ENCODE results near the gene TCEAL3. TPM values are rescaled to one million over a fixed set of nuclear protein-coding genes. Genes with fewer than 3 reads are reported as not detected.

TCEAL3 gene
- total RNA-seq, 6 experiments from 2014 or later = 54.3 to 75.5 (median 62.7) TPM

DNA sequence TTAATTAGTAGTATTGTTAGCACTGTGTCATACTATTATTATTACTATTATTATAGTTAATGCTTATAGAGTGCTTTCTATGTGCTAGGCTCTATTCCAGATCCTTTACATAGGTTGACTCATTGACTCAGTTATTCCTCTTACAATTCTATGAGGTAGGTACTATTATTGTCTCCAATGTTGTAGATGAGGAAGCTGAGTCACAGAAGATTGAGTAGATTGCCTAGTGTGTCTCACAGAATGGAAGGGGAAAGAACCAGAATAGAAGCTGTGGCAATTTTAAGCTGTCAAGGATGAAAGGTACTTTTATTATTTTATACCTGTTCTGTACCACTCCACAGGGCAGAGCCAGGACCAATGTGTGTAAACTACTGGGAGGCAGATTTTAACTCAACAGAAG is 19.1 kb downstream of the TCEAL3 start:
- no peak for TF ChIP-seq CTCF (IDR thresholded peaks at IDR 0.05)
- peak overlapping the region; percentile 82 for H3K27ac Mint-ChIP-seq
- H3K36me3 Mint-ChIP-seq (ENCODE audit: low read depth) = peaks cover 5% of the 10 kb centered on the region; the same call in 1 of the 2 replicates
- H3K4me3 Mint-ChIP-seq = peak overlapping the region; percentile 73
- H3K4me1 Mint-ChIP-seq (ENCODE audit: low read depth) = peaks cover 38% of the 10 kb centered on the region
- no peaks in the 10 kb centered on the region for H3K27me3 Mint-ChIP-seq (ENCODE audit: insufficient read depth)
- H3K9me3 Mint-ChIP-seq = no peaks in the 10 kb centered on the region
- peak; percentile 47 for DNase-seq

GRCh38 chrX:103628386-103629317 is 20.9 kb downstream of the TCEAL3 start, which contains the start of gene TCEAL1:
Gene TCEAL1 (plus strand): TSS chrX:103628975. CDS start chrX:103629917, 942 bp downstream.
- TF ChIP-seq CTCF (IDR thresholded peaks at IDR 0.05) = no peak
- Mint-ChIP-seq H3K27ac (peak within 1 kb of the TSS; percentile 84), H3K4me1 (ENCODE audit: low read depth) (peaks cover 38% of the 10 kb centered on the region), H3K4me3 (peak within 1 kb of the TSS; percentile 92), H3K27me3 (ENCODE audit: insufficient read depth) (no peaks in the 10 kb centered on the region), H3K9me3 (no peaks in the 10 kb centered on the region), H3K36me3 (ENCODE audit: low read depth) (peaks cover 5% of the 10 kb centered on the region; the same call in 1 of the 2 replicates)
- no peak for DNase-seq

GRCh38 chrX:103629318-103630170 is 21.8 kb downstream of the TCEAL3 start:
- Mint-ChIP-seq H3K9me3 (no peaks in the 10 kb centered on the region), H3K4me3 (peak overlapping the region; percentile 92), H3K36me3 (ENCODE audit: low read depth) (peaks cover 5% of the 10 kb centered on the region; the same call in 1 of the 2 replicates), H3K27me3 (ENCODE audit: insufficient read depth) (no peaks in the 10 kb centered on the region), H3K4me1 (ENCODE audit: low read depth) (peaks cover 34% of the 10 kb centered on the region), H3K27ac (peak overlapping the region; percentile 84)
- peak; percentile 73 for TF ChIP-seq CTCF (IDR thresholded peaks at IDR 0.05)
- DNase-seq = peak; percentile 53

- Mint-ChIP-seq H3K27me3 (ENCODE audit: insufficient read depth) (no peaks in the 10 kb centered on the region), H3K4me3 (peak overlapping the region; percentile 92), H3K27ac (peak overlapping the region; percentile 84), H3K9me3 (no peaks in the 10 kb centered on the region), H3K4me1 (ENCODE audit: low read depth) (peaks cover 35% of the 10 kb centered on the region), H3K36me3 (ENCODE audit: low read depth) (peaks cover 5% of the 10 kb centered on the region; the same call in 1 of the 2 replicates)
- peak; percentile 34 for TF ChIP-seq CTCF (IDR thresholded peaks at IDR 0.05)
- DNase-seq = no peak
These were observed 22.4 kb downstream of the TCEAL3 start for GRCh38 chrX:103630171-103630511.

- peaks cover 5% of the 10 kb centered on the region; the same call in 1 of the 2 replicates for H3K36me3 Mint-ChIP-seq (ENCODE audit: low read depth)
These were observed 23.4 kb downstream of the TCEAL3 start for GRCh38 chrX:103631145-103631544.

More at GRCh38 chrX:103631145-103631544, 23.4 kb downstream of the TCEAL3 start:
- TF ChIP-seq CTCF (IDR thresholded peaks at IDR 0.05) = no peak
- H3K27ac Mint-ChIP-seq = no peak overlapping the region
- H3K4me1 Mint-ChIP-seq (ENCODE audit: low read depth) = peaks cover 34% of the 10 kb centered on the region
- H3K9me3 Mint-ChIP-seq = no peaks in the 10 kb centered on the region
- H3K27me3 Mint-ChIP-seq (ENCODE audit: insufficient read depth) = no peaks in the 10 kb centered on the region
- H3K4me3 Mint-ChIP-seq = peak overlapping the region; percentile 46
- no peak for DNase-seq
